HCT116 (cell line): ENCODE data around the gene TESK1. TPM values are rescaled to one million over a fixed set of nuclear protein-coding genes. Genes with fewer than 3 reads are reported as not detected.

ENCODE experiments used
- ATAC-seq: fragments of 200-7000 bp; cut with Tn5 transposase; 2 replicates; pipeline ENCODE4 v1.9.1; 2020; ENCODE audit warnings: mild to moderate bottlenecking, moderate library complexity
- BruUV-seq: library from RNA; stranded (reverse); fragments of 400-500 nt; replicated peaks from 2 replicates; lab custom pipeline; 2021; lab: Mats Ljungman, UMichigan
- CTCF ChIA-PET: fragments of 300-600 bp; sonication (Branson Sonifier 250); formaldehyde crosslinking; loops from one replicate; lab custom pipeline; 2021; ENCODE audit warnings: antibody characterized with exemption; lab: Charles Lee
- POLR2A ChIA-PET: fragments of 300-600, 350-600 bp; sonication (Branson Sonifier 250); formaldehyde crosslinking; loops from one replicate; lab custom pipeline; 2021; ENCODE audit warnings: antibody characterized with exemption; lab: Charles Lee
- RAD21 ChIA-PET, 2 experiments: fragments of 300-600 bp; sonication (Branson Sonifier 250); formaldehyde crosslinking; loops; one replicate each; lab custom pipeline; 2023; ENCODE audit warnings: low total read pairs in 2 of 2; ENCODE audit not compliant: uncharacterized antibody in 2 of 2, unreplicated experiment in 2 of 2, low non-redundant PET in 1 of 2; lab: Charles Lee
- DNase-seq: peaks from one replicate; pipeline ENCODE4 v3.0.0-alpha.2; 2010; ENCODE audit warnings: low read depth, low spot score
- H2AFZ ChIP-seq: fragments of 200-600 bp; shearing (Covaris generic), sonication (generic); 2 replicates; pipeline ENCODE4 v1.6.1; 2017; ENCODE audit warnings: low read depth, mixed run types, mixed read lengths, antibody characterized with exemption, low read length; ENCODE audit not compliant: poor library complexity, severe bottlenecking
- H3K27ac ChIP-seq: 2 replicates; pipeline ENCODE4 v1.5.1; 2012; ENCODE audit warnings: low read depth, low read length
- H3K27me3 ChIP-seq: fragments of 200-600 bp; sonication (generic); 2 replicates; pipeline ENCODE4 v1.6.1; 2016; ENCODE audit warnings: mixed run types, low read length, mixed read lengths; ENCODE audit not compliant: insufficient read depth
- H3K36me3 ChIP-seq, 2 experiments: fragments of 200-500 bp in 1 of 2; fragments of 200-600 bp in 1 of 2; sonication (Bioruptor generic) in 1 of 2; sonication (generic) in 1 of 2; 2 replicates each; pipeline versions ENCODE4 v1.5.1 to v1.6.1; 2014 to 2016; ENCODE audit warnings: low read length in 2 of 2, inconsistent platforms in 1 of 2, mixed read lengths in 1 of 2, mixed run types in 1 of 2; ENCODE audit not compliant: insufficient read depth in 2 of 2, control insufficient read depth in 1 of 2
- H3K4me1 ChIP-seq, 2 experiments: fragments of 200-600 bp in 1 of 2; sonication (generic) in 1 of 2; 2 replicates each; pipeline versions ENCODE4 v1.5.1 to v1.6.1; 2012 to 2017; ENCODE audit warnings: low read length in 2 of 2, inconsistent platforms in 1 of 2, mild to moderate bottlenecking in 1 of 2, mixed read lengths in 1 of 2, mixed run types in 1 of 2, moderate library complexity in 1 of 2; ENCODE audit not compliant: insufficient read depth in 2 of 2, control insufficient read depth in 1 of 2
- H3K4me2 ChIP-seq: fragments of 200-600 bp; sonication (generic); 2 replicates; pipeline ENCODE4 v1.6.1; 2017; ENCODE audit warnings: mixed run types, low read length, mixed read lengths
- H3K4me3 ChIP-seq, 2 experiments: fragments of 200-600 bp in 1 of 2; sonication (generic) in 1 of 2; replicated peaks in 1 of 2; 2 replicates each; pipeline ENCODE4 v1.5.1; 2011 to 2016; ENCODE audit warnings: low read length in 2 of 2, control low read depth in 1 of 2, low read depth in 1 of 2, mild to moderate bottlenecking in 1 of 2, mixed read lengths in 1 of 2, mixed run types in 1 of 2
- H3K79me2 ChIP-seq: fragments of 200-600 bp; sonication (generic); 2 replicates; pipeline ENCODE4 v1.6.1; 2017; ENCODE audit warnings: mild to moderate bottlenecking, mixed run types, low read length, moderate library complexity, mixed read lengths; ENCODE audit not compliant: insufficient read depth
- H3K9ac ChIP-seq: fragments of 200-600 bp; sonication (generic); 2 replicates; pipeline ENCODE4 v1.6.1; 2016; ENCODE audit warnings: low read length, mixed read lengths
- H3K9me2 ChIP-seq: fragments of 200-600 bp; sonication (generic), shearing (Covaris generic); 2 replicates; pipeline ENCODE4 v1.6.1; 2017; ENCODE audit warnings: mixed run types, mild to moderate bottlenecking, moderate library complexity; ENCODE audit not compliant: insufficient read depth
- H3K9me3 ChIP-seq, 2 experiments: fragments of 200-500 bp in 1 of 2; fragments of 200-600 bp in 1 of 2; sonication (Bioruptor generic) in 1 of 2; sonication (generic) in 1 of 2; 2 replicates each; pipeline ENCODE4 v1.6.1; 2014 to 2017; ENCODE audit warnings: low read length in 2 of 2, mixed read lengths in 2 of 2, inconsistent platforms in 1 of 2, low read depth in 1 of 2, mild to moderate bottlenecking in 1 of 2, mixed run types in 1 of 2, moderate library complexity in 1 of 2; ENCODE audit not compliant: control insufficient read depth in 1 of 2, insufficient read depth in 1 of 2
- H4K20me1 ChIP-seq: fragments of 200-600 bp; sonication (generic), shearing (Covaris generic); 2 replicates; pipeline ENCODE4 v1.6.1; 2017; ENCODE audit warnings: mixed run types, mild to moderate bottlenecking, moderate library complexity; ENCODE audit not compliant: insufficient read depth
- CEBPB ChIP-seq: IDR thresholded peaks from 2 replicates; pipeline ENCODE4 v1.6.1; 2012; ENCODE audit warnings: low read depth
- EGR1 ChIP-seq: IDR thresholded peaks from 2 replicates; pipeline ENCODE4 v1.6.1; 2012; ENCODE audit warnings: low read depth
- ELF1 ChIP-seq: IDR thresholded peaks from 2 replicates; pipeline ENCODE4 v1.6.1; 2012; ENCODE audit warnings: low read depth, borderline replicate concordance
- EZH2 ChIP-seq: fragments of 200-600 bp; sonication (generic); IDR thresholded peaks from 2 replicates; pipeline ENCODE4 v1.6.1; 2017; ENCODE audit warnings: antibody characterized with exemption, mixed run types
- FOSL1 ChIP-seq: IDR thresholded peaks from 2 replicates; pipeline ENCODE4 v1.6.1; 2012; ENCODE audit warnings: low read depth
- JUND ChIP-seq: IDR thresholded peaks from 2 replicates; pipeline ENCODE4 v1.6.1; 2012
- POLR2A ChIP-seq: IDR thresholded peaks from 2 replicates; pipeline ENCODE4 v1.7.0; 2011; ENCODE audit warnings: borderline replicate concordance; ENCODE audit not compliant: insufficient read depth, insufficient read length; ENCODE audit errors: extremely low read depth
- RAD21 ChIP-seq: IDR thresholded peaks from 2 replicates; pipeline ENCODE4 v1.6.1; 2012; ENCODE audit warnings: low read depth, mild to moderate bottlenecking
- SIN3A ChIP-seq: IDR thresholded peaks from 2 replicates; pipeline ENCODE4 v1.6.1; 2012; ENCODE audit warnings: low read depth
- SRF ChIP-seq: IDR thresholded peaks from 2 replicates; pipeline ENCODE4 v1.6.1; 2012; ENCODE audit warnings: low read depth
- TCF7L2 ChIP-seq: IDR thresholded peaks from 2 replicates; pipeline ENCODE4 v1.7.0; 2011; ENCODE audit warnings: borderline replicate concordance, inconsistent platforms; ENCODE audit not compliant: insufficient read depth, insufficient read length; ENCODE audit errors: extremely low read depth
- intact Hi-C: fragments of 100-400 bp; cut with micrococcal nuclease; formaldehyde crosslinking; loops from 2 replicates; pipeline ENCODE4 v1.10.0; 2022
- total RNA-seq: library from RNA; stranded (reverse); gene quantifications from one replicate; pipeline ENCODE4 v1.2.1, GENCODE V29; 2021; ENCODE audit not compliant: unreplicated experiment
- TF ChIP-seq, protein P1 (sequence below), 3 experiments: fragments of 200-600 bp in 1 of 3; sonication (generic) in 1 of 3; IDR thresholded peaks in 2 of 3; conservative IDR thresholded peaks in 1 of 3; 2 replicates each; pipeline ENCODE4 v1.5.1; 2012 to 2017; ENCODE audit warnings: low read depth in 2 of 3, low read length in 2 of 3, antibody characterized with exemption in 1 of 3, borderline replicate concordance in 1 of 3, control low read depth in 1 of 3, mild to moderate bottlenecking in 1 of 3, mixed read lengths in 1 of 3, mixed run types in 1 of 3, moderate library complexity in 1 of 3; ENCODE audit not compliant: insufficient read depth in 1 of 3

TESK1 gene
- total RNA-seq, 1 experiment from 2014 or later, result 26.6 TPM

DNA sequence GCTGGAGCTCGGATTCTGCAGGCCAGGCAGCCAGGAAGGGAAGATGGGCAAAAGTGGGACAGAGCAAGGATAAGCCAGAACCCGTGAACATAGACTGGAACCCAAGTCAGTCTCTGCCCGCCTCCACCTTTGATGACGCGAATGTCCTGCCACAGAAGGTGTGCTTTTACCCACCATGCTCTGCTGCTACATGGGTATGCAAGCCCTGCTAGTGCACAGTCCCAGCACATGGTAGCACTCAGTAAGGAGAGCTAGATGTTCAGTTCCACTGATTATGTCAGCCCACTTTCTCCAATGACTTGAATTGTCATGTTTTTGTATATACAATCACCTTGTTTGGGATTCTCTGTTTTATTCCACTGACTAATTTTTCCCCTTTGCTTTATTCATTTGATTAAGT lies 24.5 kb downstream of the TESK1 start:
- H3K9me3 ChIP-seq, result no peaks in the 10 kb centered on the region

DNA sequence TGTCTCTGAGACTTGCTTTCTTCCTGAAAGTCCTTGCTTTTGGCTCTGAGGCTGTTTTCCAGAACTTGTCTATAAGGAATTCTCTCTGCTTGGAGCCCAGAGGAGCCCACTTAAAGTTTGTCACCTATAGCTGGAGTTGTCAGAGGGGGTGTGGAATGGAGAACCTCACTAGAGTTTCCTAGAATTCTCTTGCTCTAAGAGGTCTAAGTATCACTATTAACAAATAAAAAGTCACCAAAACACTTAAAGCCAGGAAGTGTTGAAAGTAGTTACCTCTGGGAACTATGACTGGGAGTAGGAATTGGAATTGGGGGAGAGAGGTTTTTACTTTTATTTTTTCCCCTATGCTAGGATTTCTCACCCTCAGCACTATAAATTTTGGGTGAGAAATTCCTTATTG lies 30.7 kb downstream of the TESK1 start:
- DNase-seq, result no peak
- Histone ChIP-seq H3K9me2 (no peaks in the 10 kb centered on the region), H3K4me2 (no peak overlapping the region), H3K4me1 (no peaks in the 10 kb centered on the region), H3K79me2 (no peaks in the 10 kb centered on the region), H3K9ac (no peak overlapping the region), H3K36me3 (no peaks in the 10 kb centered on the region), H2AFZ (no peak overlapping the region), H3K9me3 (no peaks in the 10 kb centered on the region), H3K27me3 (no peaks in the 10 kb centered on the region), H3K4me3 (no peak overlapping the region), H3K27ac (no peak overlapping the region), H4K20me1 (no peaks in the 10 kb centered on the region)
- ATAC-seq, result no peak
- POLR2A ChIA-PET, result no interaction called here
- RAD21 ChIA-PET, result no interaction called here
- CTCF ChIA-PET, result no interaction called here
- no TSS peak for BruUV-seq
- intact Hi-C loops, result no loop called here
- TF ChIP-seq FOSL1, result no peak
- TF ChIP-seq JUND, result no peak
- no peak for TF ChIP-seq RAD21
- TF ChIP-seq CEBPB, result no peak
- no peak for TF ChIP-seq POLR2A
- TF ChIP-seq TCF7L2, result no peak
- no peak for TF ChIP-seq SRF
- no peak for TF ChIP-seq SIN3A

More for the DNA sequence above, 24.5 kb downstream of the TESK1 start:
- Histone ChIP-seq H3K4me3 (no peak overlapping the region), H3K27ac (no peak overlapping the region), H3K79me2 (no peaks in the 10 kb centered on the region), H3K4me1 (peaks cover 0 to 5% of the 10 kb centered on the region in 2 experiments; a peak in 1 of 4 replicates), H3K9ac (no peak overlapping the region), H3K27me3 (no peaks in the 10 kb centered on the region), H4K20me1 (no peaks in the 10 kb centered on the region), H2AFZ (no peak overlapping the region), H3K9me2 (no peaks in the 10 kb centered on the region), H3K36me3 (no peaks in the 10 kb centered on the region), H3K4me2 (no peak overlapping the region)
- intact Hi-C loops, result no loop called here
- TF ChIP-seq FOSL1 (no peak), EZH2 (no peak), EGR1 (no peak), ELF1 (no peak), CEBPB (no peak)
- TF ChIP-seq, protein P1, sequence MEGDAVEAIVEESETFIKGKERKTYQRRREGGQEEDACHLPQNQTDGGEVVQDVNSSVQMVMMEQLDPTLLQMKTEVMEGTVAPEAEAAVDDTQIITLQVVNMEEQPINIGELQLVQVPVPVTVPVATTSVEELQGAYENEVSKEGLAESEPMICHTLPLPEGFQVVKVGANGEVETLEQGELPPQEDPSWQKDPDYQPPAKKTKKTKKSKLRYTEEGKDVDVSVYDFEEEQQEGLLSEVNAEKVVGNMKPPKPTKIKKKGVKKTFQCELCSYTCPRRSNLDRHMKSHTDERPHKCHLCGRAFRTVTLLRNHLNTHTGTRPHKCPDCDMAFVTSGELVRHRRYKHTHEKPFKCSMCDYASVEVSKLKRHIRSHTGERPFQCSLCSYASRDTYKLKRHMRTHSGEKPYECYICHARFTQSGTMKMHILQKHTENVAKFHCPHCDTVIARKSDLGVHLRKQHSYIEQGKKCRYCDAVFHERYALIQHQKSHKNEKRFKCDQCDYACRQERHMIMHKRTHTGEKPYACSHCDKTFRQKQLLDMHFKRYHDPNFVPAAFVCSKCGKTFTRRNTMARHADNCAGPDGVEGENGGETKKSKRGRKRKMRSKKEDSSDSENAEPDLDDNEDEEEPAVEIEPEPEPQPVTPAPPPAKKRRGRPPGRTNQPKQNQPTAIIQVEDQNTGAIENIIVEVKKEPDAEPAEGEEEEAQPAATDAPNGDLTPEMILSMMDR (IDR thresholded peaks at IDR 0.05 in 2 of 3, conservative IDR thresholded peaks at IDR 0.05 in 1 of 3; ENCODE audit: borderline replicate concordance in 1 of 3, insufficient read depth in 1 of 3, low read depth in 2 of 3, low read length in 2 of 3), result no peak
- POLR2A ChIA-PET, result no interaction called here
- ATAC-seq (peak; percentile 70), DNase-seq (no peak)
- RAD21 ChIA-PET, result no interaction called here
- CTCF ChIA-PET, result interaction anchor here (1.5 to 2.1 kb wide), 2 partner anchors 17 to 18 kb away, joined by 3 to 12 read pairs; no protein-coding TSS in a partner anchor
- no TSS peak for BruUV-seq
